SKM-1 treated with dmso at 0.1 percent for 144 hours (cell line): ENCODE results near the gene HOXC10.
A peak's percentile ranks its signal among the peaks of the same experiment; 100 is the strongest.

Experiments
- DNase-seq: peaks from one replicate; lab custom pipeline; 2025; ENCODE audit not compliant: unreplicated experiment; lab: John Stamatoyannopoulos, UW

The HOXC10 gene

DNA sequence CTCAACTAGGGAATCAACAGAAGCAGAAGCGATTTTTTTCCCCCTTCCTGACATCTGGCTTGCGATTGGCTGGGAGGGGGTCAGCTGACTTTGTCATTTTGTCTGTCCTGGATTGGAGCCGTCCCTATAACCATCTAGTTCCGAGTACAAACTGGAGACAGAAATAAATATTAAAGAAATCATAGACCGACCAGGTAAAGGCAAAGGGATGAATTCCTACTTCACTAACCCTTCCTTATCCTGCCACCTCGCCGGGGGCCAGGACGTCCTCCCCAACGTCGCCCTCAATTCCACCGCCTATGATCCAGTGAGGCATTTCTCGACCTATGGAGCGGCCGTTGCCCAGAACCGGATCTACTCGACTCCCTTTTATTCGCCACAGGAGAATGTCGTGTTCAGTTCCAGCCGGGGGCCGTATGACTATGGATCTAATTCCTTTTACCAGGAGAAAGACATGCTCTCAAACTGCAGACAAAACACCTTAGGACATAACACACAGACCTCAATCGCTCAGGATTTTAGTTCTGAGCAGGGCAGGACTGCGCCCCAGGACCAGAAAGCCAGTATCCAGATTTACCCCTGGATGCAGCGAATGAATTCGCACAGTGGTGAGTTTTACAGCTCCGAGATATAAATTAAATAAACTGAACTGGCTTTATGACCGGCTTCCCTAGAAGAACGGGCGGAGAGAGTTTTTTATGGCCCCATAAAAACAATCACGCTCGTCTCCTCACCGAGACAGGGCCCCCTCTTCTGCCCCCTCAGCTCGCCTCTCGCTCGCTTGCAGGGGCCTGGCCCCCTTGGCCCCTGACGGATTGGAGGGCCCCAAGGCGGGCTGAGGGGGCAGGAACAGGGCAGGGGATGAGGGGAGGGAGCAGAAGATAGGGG lies 43.6 kb downstream of the HOXC10 start, which contains the start of gene HOXC6:
Gene HOXC6, plus strand, starts transcription at position 127 of the 888 bp plus-strand sequence. Its CDS starts 82 bp downstream, at position 209.
- DNase-seq, result no peak

DNA sequence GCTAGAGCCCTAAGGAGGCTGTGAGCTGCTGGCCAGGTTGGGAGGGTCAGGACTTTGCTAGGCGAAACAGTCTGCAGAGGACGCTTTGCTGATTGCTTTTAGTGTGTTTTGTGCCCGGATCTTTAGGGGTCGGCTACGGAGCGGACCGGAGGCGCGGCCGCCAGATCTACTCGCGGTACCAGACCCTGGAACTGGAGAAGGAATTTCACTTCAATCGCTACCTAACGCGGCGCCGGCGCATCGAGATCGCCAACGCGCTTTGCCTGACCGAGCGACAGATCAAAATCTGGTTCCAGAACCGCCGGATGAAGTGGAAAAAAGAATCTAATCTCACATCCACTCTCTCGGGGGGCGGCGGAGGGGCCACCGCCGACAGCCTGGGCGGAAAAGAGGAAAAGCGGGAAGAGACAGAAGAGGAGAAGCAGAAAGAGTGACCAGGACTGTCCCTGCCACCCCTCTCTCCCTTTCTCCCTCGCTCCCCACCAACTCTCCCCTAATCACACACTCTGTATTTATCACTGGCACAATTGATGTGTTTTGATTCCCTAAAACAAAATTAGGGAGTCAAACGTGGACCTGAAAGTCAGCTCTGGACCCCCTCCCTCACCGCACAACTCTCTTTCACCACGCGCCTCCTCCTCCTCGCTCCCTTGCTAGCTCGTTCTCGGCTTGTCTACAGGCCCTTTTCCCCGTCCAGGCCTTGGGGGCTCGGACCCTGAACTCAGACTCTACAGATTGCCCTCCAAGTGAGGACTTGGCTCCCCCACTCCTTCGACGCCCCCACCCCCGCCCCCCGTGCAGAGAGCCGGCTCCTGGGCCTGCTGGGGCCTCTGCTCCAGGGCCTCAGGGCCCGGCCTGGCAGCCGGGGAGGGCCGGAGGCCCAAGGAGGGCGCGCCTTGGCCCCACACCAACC lies 44.8 kb downstream of the HOXC10 start:
- no peak for DNase-seq

DNA sequence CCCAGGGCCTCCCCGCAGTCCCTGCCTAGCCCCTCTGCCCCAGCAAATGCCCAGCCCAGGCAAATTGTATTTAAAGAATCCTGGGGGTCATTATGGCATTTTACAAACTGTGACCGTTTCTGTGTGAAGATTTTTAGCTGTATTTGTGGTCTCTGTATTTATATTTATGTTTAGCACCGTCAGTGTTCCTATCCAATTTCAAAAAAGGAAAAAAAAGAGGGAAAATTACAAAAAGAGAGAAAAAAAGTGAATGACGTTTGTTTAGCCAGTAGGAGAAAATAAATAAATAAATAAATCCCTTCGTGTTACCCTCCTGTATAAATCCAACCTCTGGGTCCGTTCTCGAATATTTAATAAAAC lies 45.5 kb downstream of the HOXC10 start:
- DNase-seq, result no peak

DNA sequence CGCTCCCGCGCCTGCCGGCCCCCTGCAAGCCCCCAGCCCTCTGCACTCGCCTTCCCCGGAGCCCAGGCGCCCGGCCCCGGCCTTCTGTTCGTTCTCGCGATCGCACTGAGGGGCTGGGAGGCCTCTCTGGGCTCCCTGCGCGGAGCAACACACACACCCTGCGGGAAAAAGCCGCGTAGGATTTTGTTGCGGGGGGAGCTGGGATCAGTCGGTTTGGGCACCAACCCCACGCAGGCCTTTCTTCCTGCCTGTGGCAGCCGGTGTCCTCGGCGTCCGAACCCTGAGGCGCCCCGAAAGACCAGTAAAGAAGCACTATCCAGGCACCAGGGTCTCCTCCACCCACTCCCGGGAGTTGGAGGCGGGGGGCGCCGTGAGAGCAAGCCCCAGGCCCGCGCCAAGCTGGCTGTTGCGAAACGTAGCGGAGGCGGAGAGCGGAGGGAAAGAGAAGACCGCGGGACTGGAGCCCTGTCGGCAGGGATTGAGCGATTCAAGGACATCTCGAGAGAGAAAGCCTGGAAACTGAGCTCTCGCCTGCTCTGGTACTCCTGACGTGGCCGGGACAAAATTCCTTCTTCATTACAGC lies 46.0 kb downstream of the HOXC10 start:
- DNase-seq, result no peak

DNA sequence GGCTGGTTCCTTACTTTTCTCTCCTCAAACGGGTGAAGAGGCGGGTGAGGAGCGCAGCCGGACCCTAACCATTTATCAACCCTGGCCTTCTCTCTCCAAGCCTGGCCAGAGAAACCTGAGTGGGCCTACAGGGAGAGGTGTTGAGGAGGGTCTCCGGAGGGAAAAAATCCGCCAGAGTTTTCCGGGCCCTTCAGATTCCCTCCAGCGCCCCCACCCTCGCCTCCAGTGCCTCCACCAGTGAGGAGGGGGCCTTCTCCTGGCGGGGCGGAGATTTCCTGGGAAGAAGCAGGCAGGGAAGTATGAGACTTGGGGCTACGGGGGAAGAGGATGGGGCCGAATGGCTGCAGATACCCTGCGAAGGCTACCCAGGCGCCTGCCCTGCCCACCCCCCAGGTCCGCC lies 46.5 kb downstream of the HOXC10 start:
- no peak for DNase-seq

DNA sequence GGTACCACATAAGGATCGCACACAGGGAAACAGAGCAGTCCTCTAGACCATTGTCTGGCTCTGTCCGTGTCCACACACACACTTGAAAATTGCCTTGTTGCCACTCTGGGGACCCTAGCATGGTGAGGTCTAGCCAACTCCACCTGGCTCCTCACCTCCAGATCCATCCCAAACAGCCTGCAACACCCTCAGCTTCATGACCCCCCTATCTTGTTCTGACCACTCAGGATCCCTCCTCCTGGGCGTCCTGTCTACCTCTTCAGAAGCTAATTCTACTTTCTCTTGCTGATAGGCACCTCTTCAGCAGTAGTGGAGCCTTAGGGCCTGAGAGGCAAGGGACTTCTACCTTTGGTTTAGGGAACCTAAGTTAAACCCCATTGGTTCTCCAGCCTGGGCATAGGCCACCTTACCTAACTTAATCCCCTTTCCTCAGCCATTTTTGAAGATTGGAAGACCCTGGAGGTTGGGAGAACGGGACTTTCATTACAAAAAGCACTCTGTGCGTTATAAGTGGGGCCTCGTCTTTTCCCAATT lies 47.2 kb downstream of the HOXC10 start:
- no peak for DNase-seq

DNA sequence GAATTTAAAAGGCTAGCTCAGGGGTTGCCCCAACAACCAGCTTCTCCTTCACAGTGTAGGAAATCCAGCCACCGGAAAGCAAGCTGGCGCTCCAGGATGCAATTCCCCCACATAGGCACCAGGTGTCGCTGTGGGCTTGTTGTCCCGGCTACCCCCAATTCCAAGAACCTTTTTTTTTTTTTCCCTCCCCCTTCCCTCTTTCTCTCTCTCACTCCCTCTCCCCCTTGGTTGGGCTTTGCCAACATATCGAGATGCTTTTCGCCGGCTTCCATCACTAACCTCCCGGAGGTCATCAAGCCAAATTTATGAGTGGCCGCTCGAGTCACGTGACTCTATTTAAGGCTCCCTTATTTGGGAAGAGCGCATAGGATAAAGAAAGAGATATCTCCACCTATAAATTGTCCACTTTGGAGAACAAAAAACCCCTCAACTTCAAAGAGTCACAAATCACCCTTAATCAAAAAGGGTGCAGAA lies 47.7 kb downstream of the HOXC10 start, which contains the start of gene HOXC5:
Gene HOXC5, plus strand, starts transcription at position 424 of the 474 bp plus-strand sequence. CDS start 73 bp downstream, outside the sequence.
- DNase-seq, result peak; percentile 1

DNA sequence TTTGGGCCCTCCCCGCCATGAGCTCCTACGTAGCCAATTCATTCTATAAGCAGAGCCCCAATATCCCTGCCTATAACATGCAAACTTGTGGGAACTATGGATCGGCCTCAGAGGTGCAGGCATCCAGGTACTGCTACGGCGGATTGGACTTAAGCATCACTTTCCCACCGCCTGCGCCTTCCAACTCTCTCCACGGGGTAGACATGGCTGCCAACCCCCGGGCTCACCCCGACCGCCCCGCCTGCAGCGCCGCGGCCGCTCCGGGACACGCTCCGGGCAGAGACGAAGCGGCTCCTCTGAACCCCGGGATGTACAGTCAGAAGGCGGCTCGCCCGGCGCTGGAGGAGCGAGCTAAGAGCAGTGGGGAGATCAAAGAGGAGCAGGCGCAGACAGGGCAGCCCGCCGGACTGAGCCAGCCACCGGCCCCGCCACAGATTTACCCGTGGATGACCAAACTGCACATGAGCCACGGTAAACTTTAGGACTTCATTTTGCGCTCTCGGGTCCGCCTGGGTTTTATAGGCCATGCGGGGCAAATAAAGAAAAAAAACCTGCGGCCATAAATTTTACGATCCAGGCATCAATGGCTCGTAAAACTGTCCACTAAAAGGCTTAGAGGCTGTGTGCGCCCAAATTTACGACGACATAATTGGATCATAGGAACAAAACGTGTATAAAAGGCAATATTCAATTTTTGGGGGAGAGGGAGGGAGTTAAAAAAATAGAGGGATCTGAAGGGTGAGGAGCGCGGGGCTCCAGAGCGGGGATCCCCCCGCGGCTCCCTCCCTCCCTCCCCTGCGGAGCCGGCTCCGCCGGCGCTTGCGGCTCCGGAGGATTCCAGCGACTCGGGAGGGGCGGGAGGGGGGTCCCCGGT lies 48.4 kb downstream of the HOXC10 start:
- DNase-seq, result no peak

DNA sequence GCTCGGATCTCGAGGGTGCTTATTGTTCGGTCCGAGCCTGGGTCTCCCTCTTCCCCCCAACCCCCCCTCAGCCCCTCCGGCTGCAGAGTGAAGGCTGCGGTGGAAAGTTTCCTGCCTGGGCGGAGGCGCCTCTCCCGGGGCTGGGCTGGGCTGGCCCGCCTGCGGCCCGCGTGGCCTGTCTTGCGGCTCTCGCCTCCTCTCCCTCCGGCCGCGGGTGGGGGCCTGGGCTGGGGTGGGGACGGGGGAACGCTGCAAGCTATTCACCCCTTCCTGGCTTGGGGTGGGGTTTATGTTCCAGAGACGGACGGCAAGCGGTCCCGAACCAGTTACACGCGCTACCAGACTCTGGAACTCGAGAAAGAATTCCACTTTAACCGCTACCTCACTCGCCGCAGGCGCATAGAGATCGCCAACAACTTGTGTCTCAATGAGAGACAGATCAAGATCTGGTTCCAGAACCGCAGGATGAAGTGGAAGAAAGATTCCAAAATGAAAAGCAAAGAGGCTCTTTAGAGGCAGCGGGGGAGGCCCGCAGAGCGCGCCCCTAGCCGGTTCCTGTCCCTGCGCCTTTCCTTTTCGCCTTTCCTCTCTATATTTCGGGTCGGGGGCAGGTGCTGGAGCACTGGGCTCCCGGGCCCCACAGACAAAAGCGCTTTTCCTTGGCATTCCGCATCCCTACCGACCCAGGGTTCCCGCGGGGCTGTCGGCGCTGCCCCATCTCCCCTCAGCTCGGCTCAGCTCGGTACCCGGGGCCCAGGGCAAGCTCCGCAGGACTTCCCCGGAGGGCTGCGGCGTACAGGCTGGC lies 49.2 kb downstream of the HOXC10 start:
- DNase-seq, result no peak

DNA sequence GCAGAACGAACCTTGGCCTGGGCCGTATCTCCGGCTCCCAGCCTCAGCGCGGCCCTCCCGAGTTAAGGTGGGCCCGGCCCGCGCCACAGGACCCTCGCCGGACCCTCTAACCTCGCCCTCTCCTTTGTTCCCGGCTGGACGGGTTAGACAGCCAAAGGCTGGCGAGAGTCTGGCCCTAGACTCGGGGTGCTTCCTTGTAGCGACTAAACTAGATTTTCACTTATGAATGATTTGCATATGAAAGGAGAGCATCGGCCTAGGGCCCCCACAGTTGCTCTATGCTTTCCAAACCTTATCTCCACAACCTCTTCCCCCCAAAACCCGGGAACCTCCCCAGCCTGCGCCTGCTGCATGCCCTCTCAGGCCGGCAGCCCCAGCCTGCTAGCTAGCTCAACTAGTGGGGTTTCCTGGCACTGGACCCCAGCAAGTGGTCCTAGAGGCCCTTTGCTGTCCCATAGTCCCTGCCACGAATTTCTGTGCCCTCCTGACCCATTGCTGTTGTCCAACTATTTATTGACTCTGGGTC lies 49.9 kb downstream of the HOXC10 start:
- DNase-seq, result no peak

DNA sequence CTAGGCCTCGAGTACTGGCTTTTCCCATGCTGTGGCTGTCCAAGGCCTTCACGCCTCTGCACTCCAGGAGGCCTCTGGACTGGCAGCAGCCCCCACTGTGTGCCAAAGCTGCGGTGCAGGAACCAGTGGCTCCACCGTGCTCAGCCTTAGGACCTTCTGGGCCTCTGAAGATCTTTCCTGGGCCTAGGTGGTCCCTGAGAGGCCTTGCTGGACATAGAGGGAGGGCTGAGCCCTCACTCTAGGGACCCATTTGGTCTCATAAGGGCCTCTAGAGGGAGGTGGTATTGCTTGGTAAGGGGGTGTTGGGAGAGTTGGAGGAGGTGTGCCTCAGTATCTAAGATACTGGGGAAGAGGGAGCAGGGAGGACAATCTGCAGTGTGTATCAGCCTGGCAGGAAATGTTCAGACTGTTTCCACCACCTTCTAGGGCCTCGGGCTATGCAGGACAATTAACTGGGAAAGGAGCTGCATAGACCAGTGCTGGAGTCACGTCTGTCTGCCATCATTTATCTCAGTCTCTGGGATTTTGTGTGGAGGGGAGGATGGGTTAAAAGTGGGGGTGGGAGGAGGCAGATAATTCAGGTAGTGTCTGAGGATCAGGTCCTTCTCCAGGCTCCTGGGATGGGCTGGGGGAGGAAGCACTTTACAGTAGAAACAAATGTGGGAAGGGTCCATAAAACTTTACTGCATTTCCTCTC lies 50.8 kb downstream of the HOXC10 start:
- no peak for DNase-seq

DNA sequence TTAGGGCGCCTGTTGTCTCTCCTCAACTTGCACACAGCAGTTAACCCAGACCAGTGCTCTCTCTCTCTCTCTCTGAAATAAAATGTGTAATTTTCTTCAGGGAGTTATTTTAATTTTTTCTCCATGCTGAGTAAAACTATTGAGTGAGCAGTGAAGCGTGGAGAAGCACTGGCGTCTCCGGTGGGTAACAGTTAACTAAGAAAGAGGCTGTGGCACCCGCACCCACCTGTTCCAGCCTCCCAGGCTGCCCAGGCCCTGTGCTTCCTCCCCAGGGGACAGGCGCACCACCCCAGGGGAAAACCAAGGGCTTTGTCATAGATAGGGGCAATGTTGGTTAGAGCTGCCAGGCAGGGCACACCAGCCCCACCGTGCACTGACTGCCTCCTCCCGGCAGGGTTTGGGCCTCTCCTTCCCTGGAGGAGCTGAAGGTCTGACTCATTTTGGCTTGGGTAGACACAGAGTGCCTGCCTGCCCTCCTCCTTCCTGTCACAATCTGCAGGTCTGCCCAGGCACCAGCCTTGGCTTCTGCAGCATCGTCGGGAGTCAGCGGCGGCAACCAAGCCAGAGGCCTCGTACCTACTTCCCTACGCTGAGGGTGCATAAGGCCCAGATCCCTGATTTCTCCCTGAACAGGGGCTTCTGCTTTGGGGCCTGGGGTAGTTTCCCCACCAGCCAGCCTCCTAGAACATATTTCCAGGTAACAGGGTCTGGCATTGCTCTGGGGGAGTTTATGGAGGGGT lies 51.8 kb downstream of the HOXC10 start:
- no peak for DNase-seq

DNA sequence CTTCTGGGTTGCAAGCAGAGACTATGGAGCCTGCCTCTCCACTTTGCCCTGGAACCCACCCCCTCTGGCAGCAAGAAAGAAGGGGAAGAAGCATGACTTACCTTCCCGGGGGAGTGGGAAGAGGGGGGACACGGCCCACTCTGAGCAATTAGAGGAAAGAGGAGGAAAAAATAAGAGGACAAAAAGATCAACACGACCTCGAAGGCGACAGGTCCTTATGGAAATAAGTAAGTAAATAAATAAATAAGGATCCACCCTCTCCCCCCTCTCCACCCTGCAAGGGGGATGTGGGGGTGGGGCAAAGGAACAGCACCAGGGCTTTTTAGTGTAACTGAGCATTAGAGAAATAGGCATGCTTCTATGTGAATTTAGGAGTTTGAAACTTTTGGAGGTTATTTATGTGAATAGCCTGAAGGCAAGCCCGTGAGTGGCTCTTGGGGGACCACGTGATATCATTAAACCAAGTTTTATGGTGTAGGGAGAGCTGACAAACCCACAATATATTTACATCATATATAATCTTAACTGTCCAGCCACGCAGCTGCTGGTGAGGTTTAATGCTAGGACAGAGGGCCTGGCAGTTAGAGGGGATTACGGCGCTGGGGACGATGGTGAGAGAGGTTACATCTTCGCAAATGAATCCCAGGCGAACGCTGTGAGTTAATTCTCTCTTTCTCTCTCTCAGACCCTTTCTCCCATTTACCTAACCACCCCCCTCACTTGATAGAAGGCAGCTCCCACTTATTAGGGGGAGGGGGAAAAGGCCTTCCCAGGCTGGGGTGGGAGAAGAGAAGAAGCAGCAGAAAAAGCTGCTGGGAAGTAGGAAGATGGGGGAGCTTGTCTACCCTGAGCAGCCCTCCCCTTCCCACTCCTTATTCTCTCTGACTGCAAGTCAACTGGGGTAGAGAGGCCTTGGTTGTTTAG lies 52.7 kb downstream of the HOXC10 start:
- no peak for DNase-seq

DNA sequence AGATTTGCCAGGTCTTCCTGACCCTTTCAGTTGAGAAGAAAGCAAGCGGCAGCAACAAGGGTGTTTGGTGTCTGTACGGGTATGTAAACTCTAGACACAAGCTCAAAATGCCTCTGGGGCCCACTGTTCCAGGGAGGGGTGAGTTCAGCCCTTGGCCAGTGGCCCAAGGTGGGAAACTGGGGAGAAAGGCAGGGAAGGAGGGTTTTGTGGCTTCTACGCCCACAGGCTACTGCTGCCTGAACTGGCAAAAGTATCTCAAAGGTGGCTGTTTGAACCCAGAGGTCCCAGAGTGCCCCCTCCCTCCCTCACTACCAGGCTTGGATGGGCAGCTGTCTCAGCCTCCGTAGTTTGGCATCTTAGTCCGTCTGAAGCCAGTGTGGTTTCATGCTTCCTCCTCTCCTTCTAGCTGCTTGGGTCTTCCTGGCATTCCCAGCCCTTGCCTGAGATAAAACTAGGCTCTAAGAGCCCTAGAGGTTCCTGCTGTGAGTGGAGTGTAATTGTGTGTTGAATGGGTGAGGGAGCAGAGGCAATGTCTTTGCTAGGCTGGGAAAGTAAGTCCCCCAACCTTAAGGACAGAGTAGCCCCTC lies 53.4 kb downstream of the HOXC10 start:
- DNase-seq, result no peak

DNA sequence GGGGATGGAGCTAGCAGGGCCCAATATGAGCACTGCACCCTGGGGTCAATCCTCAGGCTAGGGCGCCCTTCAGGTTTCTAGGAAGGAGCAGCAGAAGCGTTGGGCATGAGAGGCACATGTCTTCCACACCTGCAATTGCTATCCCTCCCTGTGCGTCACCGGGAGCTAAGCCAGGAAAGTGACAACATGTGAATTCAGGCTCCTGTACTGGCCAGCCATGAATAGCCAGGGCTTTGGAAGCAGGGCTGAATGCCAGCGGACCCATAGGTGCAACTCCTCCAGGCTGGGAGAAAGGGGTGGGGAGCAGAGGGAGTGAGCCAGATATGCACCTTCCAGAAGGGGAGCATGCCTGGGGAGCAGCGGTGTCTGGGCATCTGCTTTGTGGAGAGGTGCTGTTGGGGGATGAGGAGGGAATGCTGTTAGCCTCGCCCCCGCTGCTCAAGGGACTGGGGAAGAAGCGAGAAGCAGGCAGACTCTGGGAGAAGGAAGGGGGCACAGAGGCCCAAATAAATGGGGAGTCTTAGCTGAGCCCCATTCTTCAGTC lies 54.0 kb downstream of the HOXC10 start:
- no peak for DNase-seq
